NCI-H524 (cell line): ENCODE data around the gene PYDC2.
A peak's percentile ranks its signal among the peaks of the same experiment; 100 is the strongest.

Experiments
- DNase-seq, 2 experiments: peaks; one replicate each; lab custom pipeline; 2025; lab: John Stamatoyannopoulos, UW

PYDC2 gene

DNA sequence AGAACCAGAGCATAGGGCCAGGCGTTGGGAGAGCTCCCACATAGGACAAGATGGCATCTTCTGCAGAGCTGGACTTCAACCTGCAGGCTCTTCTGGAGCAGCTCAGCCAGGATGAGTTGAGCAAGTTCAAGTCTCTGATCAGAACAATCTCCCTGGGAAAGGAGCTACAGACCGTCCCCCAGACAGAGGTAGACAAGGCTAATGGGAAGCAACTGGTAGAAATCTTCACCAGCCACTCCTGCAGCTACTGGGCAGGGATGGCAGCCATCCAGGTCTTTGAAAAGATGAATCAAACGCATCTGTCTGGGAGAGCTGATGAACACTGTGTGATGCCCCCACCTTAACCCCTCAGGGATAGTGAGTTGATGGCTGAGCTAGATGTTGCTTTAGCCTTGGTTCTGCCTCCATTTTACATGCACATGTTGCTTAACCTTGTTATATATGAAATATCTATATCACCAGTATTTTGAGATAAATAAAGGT lies at the start of gene PYDC2:
Gene PYDC2, plus strand, starts transcription at position 51 of the 483 bp plus-strand sequence. Its CDS starts 0 bp downstream, at position 51.
- no peak for DNase-seq

- DNase-seq: peak; percentile 29 to 79
Observed at GRCh38 chr3:191412759-191413158, 48.2 kb upstream of the PYDC2 start.

DNA sequence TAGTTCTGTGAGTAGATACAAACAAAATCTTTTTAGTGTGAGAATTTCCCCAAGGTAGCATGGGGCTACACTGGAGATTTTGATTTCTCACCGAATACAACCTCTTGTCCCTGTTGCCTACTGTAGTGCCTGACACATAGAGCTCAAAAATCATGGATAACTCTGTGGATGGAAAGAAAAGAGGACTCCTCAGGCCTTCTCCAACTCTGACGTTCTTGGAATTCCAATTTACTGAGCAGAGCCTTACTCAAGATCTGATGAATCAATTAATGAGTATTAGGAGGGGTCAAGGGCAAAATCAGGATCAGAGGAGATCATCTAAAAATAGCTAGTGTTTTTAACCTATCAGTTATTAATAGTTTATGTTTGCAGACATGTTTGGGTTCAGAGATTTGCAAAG lies 46.7 kb upstream of the PYDC2 start:
- DNase-seq: no peak

DNA sequence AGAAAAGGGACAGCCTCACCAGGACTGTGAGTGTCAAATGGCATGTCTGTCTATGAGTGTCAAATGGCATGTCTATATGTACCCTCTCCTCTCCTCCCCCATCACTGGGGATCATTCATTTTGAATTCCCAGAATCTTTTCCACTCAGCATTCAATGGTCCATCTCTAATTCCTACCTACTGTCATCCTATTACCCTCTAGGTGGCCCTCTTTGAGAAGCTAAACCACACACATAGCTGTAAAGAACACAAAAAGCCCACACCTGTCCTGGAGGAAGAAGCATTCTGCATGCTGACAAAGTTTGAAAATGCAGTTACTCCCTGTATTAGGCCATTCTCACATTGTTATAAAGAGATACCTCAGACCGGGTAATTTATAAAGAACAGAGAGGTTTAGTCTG lies 46.2 kb upstream of the PYDC2 start:
- DNase-seq: peak in 1 of 2 experiments; percentile 14

- DNase-seq: no peak
Observed at GRCh38 chr3:191415566-191415965, 45.4 kb upstream of the PYDC2 start.

- no peak for DNase-seq
Observed at GRCh38 chr3:191417457-191417729, 43.6 kb upstream of the PYDC2 start.

GRCh38 chr3:191420771-191421170 lies 40.2 kb upstream of the PYDC2 start:
- DNase-seq: peak in 1 of 2 experiments; percentile 41

GRCh38 chr3:191424881-191425280 lies 36.1 kb upstream of the PYDC2 start:
- no peak for DNase-seq

DNA sequence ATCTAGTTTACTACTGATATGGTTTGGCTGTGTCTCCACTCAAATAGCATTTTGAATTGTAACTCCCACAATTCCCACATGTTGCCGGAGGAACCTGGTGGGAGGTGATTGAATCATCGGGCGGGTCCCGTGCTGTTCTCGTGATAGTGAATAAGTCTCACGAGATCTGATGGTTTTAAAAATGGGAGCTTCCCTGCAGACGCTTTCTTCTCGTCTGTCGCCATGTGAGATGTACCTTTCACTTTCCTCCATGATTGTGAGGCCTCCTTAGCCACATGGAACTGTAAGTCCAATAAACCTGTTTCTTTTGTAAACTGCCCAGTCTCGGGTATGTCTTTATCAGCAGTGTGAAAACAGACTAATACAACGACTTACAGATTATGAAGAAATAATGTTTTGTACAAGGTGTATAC lies 35.6 kb upstream of the PYDC2 start:
- DNase-seq: no peak

GRCh38 chr3:191426311-191426710 lies 34.7 kb upstream of the PYDC2 start:
- DNase-seq: no peak

DNA sequence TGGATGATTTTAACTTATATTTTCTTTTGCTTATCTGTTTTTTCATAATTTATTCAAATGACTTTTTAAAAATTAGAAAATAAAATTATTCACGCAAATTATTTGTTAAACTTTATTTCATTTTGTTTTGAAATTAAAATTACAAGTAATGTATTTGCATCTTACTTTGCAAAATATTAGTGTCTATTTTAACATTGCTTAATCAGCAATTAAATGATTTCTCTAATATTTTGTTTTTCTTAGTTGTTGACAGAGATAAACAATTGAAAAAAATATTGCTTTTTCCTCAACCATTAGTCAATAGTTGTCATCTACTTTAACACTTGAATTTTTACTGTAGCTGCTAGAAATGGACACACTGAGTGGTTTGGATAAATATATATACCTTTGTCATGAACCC lies 32.8 kb upstream of the PYDC2 start:
- DNase-seq: no peak

DNA sequence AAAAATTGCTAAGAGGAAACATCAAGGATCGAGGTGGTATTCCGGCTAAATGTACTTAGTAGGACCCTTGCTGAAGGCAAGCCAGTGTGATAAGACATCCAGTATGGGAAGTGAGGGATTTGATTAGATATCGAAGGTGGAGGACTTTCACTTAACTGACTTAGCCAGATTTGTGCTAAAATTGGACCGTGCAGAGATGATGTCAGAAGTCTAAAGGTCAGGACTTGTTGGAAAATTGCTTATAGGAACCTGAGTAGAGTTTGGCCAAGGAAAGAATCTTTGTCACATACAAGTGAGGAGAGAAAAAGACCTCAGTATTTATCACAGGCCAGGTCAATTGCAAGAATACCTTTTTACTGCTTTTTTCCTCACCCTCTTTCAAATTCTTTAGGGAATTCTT lies 30.9 kb upstream of the PYDC2 start:
- DNase-seq: no peak

DNA sequence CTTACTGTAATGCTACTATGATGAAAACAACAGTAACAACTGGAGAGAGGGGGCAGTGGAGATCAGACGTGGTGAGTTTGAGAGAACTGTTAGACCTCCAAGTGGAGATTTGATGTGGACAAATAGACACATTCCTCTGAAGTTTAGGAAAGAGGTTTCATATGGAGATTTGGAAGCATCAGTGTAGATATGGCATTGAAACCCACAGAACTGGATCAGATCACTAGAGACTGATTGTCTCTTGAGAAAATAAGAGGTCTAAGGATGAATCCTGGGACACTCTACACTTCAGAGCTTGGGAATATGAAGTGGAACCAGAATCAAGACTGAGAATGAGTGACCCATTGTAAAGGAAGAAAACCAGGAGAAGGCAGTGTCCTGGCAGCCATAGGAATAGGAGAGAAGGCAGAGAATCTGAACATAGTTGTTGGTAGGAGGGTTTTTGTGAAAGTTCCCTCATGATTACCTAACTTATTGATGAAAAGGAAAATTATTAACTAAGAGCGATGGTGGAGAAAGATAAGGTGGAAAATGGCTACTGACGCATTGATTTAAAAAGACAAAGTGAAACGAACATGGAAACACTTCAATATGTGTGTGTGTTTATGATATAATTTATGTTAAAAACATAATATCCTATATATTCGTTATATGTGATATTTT lies 29.7 kb upstream of the PYDC2 start:
- DNase-seq: no peak

GRCh38 chr3:191432162-191432561 lies 28.8 kb upstream of the PYDC2 start:
- DNase-seq: no peak

GRCh38 chr3:191434024-191434423 lies 26.9 kb upstream of the PYDC2 start:
- DNase-seq: no peak

DNA sequence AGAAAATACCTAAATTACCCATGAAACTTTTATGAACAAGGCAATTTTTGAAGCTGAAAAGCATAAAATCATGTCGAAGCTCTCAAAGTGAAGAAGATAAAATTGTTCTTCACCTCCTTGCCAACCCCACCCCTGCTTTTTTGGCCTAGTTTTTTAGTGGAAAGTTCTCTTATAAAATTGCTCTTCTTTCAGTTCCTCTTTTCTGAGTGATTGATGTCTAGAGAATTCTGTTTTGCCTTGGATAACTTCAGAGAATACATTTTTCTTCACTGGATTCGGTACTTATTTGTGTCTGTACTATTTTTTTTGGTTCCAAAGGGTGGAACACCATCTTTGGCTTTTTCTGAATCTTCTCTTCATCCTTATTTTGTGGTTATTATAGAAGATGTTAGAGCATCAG lies 25.0 kb upstream of the PYDC2 start:
- no peak for DNase-seq

- no peak for DNase-seq
Observed at GRCh38 chr3:191438150-191438814, 22.7 kb upstream of the PYDC2 start.

GRCh38 chr3:191440532-191440931 lies 20.4 kb upstream of the PYDC2 start:
- DNase-seq: no peak

DNA sequence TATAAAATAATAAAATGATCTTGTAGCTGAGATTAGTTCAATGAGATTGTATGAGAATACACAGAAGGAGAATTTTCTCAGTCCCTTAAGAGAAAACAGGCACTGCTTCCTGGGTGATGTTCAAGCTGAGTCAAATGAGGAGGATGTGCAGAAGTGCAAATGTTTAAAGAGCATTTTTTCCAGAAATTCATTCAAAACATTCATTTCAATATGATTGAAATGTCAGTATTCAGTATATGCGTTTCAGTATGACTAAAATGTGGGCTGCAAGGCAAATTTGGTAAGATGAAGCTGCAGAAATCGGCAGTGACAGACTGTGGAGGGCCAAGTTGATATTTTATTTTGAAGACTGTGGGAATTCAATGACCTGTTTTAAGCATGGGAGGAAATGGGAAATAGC lies 19.3 kb upstream of the PYDC2 start:
- DNase-seq: no peak

DNA sequence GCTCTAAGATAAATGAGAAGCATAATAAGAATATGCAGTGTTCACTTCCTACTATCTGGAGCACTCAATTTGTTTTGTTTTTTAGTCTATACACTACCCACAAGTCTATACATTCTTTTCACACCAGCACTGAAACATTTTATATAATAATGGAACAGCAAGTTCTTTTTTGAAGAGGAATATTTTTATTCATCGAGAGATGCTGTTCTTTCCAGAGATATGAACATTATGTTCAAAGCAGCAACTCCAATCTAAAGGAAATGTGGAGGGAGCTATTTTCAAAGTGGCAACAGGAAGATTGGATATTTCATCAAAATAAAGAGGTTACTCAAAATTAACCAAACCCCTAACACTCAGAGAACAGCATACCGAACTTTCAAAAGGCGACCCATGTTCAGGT lies 16.4 kb upstream of the PYDC2 start:
- DNase-seq: no peak

DNA sequence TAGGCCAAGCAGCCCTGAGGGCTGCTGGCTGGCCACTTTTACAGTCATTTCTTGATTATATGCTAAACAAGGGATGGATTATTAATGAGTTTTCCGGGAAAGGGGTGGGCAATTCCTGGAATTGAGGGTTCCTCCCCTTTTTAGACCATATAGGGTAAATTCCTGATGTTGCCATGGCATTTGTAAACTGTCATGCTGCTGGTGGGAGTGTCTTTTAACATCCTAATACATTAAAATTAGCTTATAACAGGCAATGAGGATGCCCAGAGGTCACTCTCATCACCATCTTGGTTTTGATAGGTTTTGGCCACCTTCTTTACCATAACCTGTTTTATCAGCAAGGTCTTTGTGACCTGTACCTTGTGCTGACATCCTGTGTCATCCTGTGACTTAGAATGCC lies 11.7 kb upstream of the PYDC2 start:
- no peak for DNase-seq

GRCh38 chr3:191455257-191455952 lies 5.6 kb upstream of the PYDC2 start:
- no peak for DNase-seq

- no peak for DNase-seq
Observed at GRCh38 chr3:191460360-191460759, 603 bp upstream of the PYDC2 start.
